NCI-H2227 (cell line): ENCODE data around the gene RUNX3.
A peak's percentile ranks its signal among the peaks of the same experiment; 100 is the strongest.

Experiments used
- DNase-seq: peaks from one replicate; lab custom pipeline; 2025; ENCODE audit not compliant: unreplicated experiment; lab: John Stamatoyannopoulos, UW

Gene RUNX3

DNA sequence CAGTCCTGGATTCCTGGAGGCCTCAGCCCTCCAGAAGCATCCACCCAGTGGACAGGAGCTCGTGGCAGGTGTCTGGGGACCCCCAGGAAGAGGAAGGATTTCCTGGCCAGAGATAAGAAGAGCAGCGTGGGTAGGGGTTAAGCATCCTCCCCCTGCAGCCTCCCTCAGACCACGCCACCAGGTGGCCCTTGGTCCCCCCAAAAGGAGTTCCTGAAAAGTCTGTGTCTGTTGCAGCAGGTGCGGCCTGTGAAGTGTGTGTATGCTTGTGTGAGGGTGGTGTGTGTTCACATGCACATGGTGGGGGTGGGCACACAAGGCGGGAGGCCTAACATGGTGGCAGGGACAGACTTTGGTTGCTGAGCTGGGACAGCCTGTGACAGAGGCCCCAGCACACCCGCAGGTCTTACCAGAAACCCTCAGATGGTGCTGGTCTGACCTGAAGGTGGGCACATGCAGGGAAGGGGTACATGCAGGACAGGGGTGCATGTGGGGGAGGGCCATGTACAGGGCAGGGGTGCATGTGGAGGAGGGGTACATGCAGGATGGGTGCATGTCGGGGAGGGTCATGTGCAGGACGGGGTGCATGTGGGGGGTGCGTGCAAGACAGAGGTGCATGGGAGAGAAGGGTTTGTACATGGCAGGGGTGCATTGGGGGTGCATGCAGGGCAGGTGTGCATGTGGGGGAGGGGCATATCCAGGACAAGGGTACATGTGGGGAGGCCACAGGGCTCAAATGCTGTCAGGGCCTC lies 18.2 kb upstream of the RUNX3 start:
- DNase-seq: no peak

DNA sequence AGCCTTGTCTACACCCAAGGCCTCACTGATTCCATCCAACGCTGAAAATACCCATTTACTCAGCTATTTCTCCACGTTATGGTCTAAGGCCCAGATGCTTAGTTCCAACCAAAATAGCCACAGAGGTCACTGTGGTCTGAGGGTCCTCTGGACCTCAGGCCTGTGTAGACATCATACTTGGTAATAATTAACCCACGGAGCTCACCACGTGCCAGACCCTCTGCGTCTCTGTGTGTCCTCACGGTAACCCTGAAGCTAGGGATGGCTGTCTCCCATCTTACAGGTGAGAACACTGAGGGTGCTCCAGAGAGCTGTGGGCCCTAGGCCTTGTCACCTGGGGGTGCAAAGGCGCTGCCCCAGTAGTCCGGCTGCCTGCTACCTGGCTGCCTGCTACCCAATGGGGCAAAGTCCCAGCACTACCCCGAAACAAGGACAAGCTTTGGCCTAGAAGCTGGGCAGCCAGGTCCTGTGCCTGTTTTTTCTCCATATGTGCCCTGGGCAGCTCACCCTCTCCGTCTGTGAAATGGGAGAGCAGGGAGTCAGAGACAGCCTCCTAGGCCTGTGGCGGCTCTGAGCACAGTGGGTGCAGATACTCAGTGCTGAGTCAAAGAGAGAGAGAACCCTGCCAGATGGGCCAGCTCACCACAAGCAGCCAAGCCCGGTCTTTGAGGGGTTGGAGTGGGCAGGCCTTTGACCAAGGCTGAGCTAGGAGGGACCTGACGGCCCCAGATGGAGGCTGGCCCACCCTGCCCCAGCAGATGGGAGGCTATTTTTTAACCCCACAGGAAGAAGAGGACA lies 17.0 kb upstream of the RUNX3 start:
- DNase-seq: no peak

DNA sequence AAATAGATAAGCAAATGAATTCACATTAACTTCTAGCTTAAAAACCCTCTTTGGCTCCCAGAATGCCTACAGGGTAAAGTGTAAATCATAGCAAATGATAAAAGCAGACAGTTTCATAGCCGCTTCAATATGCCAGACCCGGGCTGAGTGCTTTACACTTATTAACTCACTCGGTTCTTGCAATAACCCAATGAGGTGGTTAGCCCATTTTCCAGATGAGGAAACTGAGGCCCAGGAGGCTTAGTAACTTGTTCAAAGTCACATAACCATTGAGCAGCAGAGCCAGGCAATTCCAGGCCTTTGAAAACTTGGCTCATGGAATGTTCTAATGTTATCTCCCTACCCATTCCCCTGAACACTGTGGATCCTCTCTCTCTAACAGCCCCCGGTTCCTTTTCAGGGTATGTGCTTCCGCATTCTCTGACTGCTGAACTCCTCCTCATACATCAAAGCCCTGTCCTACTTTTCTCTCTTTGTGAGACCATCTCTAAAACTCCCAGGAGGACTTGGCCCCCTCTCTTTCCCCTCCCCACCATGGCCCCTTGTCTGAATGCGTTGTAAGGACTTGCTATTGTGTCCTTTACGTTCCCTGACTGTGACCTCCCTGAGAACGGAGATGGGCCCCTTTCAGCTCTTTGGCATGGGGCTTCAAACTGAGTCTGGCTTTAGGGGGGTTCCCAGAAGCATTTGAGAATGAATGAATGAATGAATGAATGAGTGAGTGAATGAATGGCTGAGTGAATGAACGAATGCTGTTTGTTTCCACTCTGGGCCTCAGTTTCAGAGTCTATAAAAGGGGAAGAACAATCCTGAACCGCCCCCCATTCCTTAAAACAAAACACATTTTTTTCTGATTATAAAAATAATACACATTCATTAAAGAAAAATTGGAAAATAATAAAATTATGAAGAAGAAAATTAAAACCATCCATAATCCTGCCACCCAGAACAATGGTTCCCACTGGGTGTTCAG lies 15.6 kb upstream of the RUNX3 start:
- no peak for DNase-seq

DNA sequence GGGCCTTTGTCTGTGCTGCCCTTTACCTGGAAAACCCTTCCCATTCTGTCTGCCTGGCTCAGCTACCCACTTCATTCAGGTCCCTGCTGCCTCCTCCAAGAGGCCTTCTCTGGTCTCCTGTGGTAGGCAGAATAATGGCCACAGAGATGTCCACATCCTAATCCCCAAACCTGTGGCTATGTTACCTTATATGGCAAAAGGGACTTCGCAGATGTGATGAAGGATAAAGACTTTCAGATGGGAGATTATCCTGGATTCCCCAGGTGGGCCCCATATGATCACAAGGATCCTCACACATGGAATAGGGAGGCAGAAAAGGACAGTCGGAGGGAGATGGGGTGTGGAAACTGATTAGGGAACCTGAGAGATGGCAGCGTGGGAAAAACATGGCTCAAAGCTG lies 14.2 kb upstream of the RUNX3 start:
- DNase-seq: no peak

GRCh38 chr1:24942789-24943188 lies 12.7 kb upstream of the RUNX3 start:
- DNase-seq: no peak

GRCh38 chr1:24941564-24941963 lies 11.5 kb upstream of the RUNX3 start:
- DNase-seq: no peak

- no peak for DNase-seq
These were observed 10.2 kb upstream of the RUNX3 start for GRCh38 chr1:24940231-24940630.

DNA sequence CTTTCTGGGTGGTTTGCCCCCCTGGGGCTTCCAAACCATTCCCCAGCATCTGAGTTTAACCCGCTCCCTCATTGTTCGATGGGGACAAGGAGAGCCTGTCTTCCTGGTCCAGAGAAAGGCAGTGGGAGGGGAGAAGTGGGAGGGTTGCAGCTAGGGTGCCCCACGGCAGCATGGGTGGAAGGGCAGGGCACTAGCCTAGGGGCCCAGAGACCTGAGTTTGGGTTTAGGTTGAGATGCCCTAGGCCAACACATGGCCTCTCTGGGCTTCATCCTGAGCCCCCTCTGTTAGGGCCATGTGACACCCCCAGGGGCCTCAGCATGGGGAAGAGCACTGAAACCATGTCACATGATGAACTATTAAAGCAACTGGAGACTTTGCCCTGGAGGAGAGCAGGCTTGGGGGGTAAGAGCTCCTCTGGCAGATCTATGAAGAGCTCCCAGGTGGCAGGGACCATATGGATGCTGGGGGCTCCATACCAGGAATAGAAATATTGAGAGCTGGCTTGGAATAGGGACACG lies 9.7 kb upstream of the RUNX3 start:
- DNase-seq: no peak

GRCh38 chr1:24939040-24939674 lies 9.1 kb upstream of the RUNX3 start:
- no peak for DNase-seq

DNA sequence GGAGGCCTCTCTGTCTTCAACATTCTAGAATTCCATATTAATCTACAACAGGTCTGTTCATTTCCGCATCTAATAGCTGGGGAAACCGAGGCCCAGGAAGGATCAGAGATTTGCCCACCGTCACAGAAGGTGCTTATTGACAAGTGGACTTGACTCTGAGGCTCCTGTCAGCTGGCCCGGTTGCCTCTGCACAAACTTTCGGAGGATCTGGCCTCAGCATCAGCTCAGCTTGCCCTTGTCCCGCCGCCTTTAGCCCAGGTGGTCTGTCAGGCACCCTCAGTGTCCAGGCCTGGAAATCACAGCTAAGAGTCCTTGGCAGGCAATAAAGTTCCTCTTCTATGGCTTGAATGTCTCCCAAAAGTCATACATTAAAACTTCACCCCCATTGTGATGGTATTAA lies 8.2 kb upstream of the RUNX3 start:
- no peak for DNase-seq

- DNase-seq: no peak
These were observed 6.6 kb upstream of the RUNX3 start for GRCh38 chr1:24936684-24937083.

- no peak for DNase-seq
These were observed 5.8 kb upstream of the RUNX3 start for GRCh38 chr1:24935615-24936484.

GRCh38 chr1:24935196-24935526 lies 5.1 kb upstream of the RUNX3 start:
- DNase-seq: no peak

GRCh38 chr1:24934310-24935195 lies 4.5 kb upstream of the RUNX3 start:
- DNase-seq: no peak

GRCh38 chr1:24933468-24933867 lies 3.4 kb upstream of the RUNX3 start:
- DNase-seq: no peak

- no peak for DNase-seq
These were observed 2.7 kb upstream of the RUNX3 start for GRCh38 chr1:24932725-24933294.

DNA sequence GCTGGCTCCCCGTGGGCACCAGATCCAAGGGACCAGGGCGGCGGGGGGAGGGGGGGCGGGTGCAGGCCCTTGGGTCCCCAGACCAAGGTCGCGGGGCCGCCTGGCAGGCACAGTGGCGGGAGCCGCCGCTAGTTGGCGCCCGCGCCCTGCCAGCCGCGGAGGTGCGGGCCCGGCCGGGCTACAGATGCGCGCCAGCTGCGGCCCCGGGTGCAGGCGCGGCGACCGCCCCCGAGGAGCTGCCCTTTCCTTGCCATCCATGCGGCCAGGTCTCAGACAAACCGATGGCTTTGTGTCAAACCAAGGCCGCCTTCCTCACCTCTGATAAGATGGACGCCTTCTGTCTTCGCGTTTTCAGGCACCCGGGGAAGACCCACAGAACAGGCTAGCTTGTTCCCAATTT lies 2.2 kb upstream of the RUNX3 start:
- peak; percentile 66 for DNase-seq

- peak; percentile 35 for DNase-seq
These were observed 1.6 kb upstream of the RUNX3 start for GRCh38 chr1:24931468-24932231.
